ENCODE data around the gene PPP1R3C.

Gene PPP1R3C

DNA sequence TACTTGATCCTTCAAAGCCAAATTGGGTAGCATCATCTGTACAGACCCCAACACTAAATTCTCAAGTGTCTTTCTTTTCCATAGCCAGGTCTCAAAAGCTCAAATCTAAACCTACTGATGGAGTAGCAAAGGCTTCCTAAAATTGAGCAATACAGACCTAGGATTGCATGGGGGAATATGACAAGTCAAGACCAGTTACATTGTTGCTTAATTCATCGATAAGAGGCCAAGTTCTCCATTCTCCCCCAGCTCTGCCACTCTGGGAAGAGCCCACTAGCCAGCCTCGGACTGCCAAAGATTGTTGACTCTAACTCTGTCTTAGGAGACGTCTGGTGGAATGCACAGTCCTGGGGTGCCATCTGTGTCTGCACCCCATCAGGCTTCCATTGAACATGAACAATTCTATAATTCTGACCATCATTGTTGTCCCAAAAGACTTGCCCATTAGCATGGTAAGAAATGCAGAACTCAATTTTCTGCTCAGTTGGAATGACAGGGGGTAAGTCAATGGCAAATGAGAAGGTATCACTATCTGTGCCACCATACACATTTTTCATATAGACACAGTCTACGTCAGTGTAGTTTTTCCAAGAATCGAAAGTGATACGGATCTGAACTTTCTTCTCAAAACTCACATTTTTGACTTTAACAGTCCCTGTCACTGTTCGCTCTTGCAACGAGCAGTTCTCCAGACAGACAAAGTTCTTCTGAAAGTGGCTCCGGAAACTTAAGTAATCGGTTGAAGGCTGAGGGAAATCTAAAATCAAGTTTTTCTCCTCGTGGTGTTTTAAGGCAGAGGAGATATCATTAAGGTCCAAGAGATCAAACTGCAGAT lies 2.9 kb downstream of the PPP1R3C start:
- TF ChIP-seq, protein P1, sequence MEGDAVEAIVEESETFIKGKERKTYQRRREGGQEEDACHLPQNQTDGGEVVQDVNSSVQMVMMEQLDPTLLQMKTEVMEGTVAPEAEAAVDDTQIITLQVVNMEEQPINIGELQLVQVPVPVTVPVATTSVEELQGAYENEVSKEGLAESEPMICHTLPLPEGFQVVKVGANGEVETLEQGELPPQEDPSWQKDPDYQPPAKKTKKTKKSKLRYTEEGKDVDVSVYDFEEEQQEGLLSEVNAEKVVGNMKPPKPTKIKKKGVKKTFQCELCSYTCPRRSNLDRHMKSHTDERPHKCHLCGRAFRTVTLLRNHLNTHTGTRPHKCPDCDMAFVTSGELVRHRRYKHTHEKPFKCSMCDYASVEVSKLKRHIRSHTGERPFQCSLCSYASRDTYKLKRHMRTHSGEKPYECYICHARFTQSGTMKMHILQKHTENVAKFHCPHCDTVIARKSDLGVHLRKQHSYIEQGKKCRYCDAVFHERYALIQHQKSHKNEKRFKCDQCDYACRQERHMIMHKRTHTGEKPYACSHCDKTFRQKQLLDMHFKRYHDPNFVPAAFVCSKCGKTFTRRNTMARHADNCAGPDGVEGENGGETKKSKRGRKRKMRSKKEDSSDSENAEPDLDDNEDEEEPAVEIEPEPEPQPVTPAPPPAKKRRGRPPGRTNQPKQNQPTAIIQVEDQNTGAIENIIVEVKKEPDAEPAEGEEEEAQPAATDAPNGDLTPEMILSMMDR (IDR thresholded peaks at IDR 0.05; ENCODE audit: low read depth, low read length, missing control alignments), result no peak
- no peak for DNase-seq (ENCODE audit: extremely low read depth, low read depth)
- H3K4me3 ChIP-seq (replicated peaks; ENCODE audit: low read depth, low read length), result no peak overlapping the region; the same call in 1 of the 2 replicates

DNA sequence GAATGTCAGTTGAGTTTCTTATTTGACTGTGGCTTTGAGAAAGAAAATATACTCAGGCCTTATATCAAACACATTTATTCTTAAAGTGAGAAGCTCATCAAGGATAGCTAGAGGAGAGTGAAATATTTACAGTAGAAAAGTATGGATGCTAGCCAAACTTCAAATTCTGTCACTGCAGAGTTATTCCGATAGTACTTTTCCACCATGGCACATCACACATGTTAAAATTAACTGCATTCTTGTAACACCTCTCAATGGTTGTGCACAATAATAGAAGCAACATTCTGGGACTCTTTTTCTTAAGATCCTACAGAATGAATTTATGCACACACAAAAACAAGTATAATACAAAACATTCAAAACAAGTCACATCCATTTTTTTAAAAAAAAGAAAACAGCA lies 4.5 kb downstream of the PPP1R3C start:
- DNase-seq (ENCODE audit: extremely low read depth, low read depth), result no peak
- H3K4me3 ChIP-seq (replicated peaks; ENCODE audit: low read depth, low read length), result no peak overlapping the region
- TF ChIP-seq, protein P1 (IDR thresholded peaks at IDR 0.05; ENCODE audit: low read depth, low read length, missing control alignments), result no peak

DNA sequence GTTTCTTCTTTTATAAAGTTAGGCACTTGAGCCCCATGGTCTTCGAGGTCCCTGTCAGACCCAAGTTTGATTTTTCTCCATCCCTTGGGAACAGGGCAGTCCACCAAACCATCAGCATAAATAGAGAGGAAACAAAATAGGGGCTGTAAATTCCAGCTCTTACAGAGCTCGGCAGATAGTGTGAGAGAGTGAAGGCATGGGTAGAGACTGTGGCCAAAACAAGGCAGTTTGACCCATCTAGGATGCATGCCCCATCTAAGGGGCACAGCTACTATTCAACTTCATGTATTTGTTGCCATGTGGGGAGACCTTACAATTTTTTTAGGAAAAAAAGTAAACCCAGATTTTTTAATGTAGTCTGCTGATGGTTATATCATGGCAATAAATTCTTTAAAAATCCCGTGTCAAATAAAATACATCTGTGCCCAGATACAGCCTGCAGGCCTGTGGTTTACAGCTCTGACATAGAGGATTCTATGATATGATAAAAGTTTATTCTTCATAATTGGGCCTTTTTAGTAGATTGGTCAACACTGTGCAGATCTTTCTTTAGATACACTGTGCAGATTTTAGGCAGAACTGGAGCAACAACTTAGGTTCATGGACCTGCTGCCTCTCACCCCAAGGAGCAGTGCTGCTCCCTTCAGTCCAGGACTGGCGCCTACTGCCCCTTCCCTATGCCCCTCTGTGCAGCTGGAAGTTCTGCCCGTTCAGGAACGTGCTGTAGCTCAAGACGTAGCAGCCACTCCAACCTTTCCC lies 5.3 kb downstream of the PPP1R3C start:
- DNase-seq (ENCODE audit: extremely low read depth, low read depth), result no peak
- TF ChIP-seq, protein P1 (IDR thresholded peaks at IDR 0.05; ENCODE audit: low read depth, low read length, missing control alignments), result no peak
- no peak overlapping the region for H3K4me3 ChIP-seq (replicated peaks; ENCODE audit: low read depth, low read length)

DNA sequence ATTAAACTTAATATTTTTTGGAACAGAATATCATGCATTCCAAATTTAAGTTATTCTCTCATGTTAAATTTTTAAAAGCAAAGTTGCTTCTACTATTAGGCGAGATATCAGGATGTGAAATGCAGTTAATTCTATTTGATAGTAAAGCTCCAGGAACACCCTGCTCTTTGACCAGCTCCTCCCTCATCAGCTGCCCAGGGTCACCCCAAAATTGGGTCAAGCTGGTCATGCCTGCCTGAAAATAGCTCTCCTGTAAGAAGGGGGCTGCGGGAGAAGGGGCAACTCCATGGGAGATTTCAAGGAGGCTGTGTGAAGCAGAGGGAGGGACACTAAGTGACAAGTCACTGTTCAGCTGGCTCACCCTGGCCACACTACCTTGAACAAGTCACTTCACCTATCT lies 5.9 kb downstream of the PPP1R3C start:
- H3K4me3 ChIP-seq (replicated peaks; ENCODE audit: low read depth, low read length), result no peak overlapping the region
- TF ChIP-seq, protein P1 (IDR thresholded peaks at IDR 0.05; ENCODE audit: low read depth, low read length, missing control alignments), result no peak

DNA sequence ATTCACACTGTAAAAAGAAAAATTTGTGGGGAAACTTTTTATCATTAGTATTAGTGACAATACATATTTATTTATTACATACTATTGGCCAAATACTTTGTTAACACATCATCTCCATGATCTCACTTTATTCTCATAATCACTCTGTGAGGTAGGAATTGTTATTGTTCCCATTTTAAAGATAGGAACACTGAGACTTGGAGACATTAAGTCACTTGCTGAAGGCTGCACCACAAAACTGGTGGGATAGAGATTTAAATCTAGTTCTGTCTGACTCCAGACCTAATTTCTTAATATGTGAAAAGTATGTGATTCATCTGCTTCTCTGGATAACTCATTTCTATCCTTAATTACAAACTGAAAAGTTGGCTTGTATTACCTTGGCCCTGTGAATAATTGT lies 8.2 kb downstream of the PPP1R3C start:
- no peak for DNase-seq (ENCODE audit: extremely low read depth, low read depth)
- H3K4me3 ChIP-seq (replicated peaks; ENCODE audit: low read depth, low read length), result no peak overlapping the region
- TF ChIP-seq, protein P1 (IDR thresholded peaks at IDR 0.05; ENCODE audit: low read depth, low read length, missing control alignments), result no peak

More for the DNA sequence above, 5.9 kb downstream of the PPP1R3C start:
- DNase-seq (ENCODE audit: extremely low read depth, low read depth), result no peak

DNA sequence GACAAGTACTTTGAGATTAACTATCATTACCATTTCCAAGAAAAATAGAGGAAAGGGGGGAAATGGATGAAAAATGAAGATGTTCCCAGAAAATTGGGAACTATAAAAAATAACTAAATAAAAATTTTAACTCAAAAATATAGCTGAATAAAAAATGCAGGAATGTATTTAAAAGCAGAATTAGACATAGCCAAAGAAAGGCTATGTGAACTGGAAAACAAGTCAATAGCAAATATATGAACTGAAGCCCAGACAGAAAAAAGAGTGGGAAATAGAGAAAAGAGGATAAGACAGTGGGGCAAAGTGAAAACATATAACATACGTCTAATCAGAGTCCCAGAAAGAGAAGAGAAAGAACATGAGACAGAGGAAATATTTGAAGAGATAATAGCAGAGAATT lies 10.3 kb downstream of the PPP1R3C start:
- TF ChIP-seq, protein P1 (IDR thresholded peaks at IDR 0.05; ENCODE audit: low read depth, low read length, missing control alignments), result no peak
- no peak for DNase-seq (ENCODE audit: extremely low read depth, low read depth)
- H3K4me3 ChIP-seq (replicated peaks; ENCODE audit: low read depth, low read length), result no peak overlapping the region

Data from HFF-Myc (cell line).